H1 (cell line): ENCODE measurements around the gene COL27A1. TPM values are rescaled to one million over a fixed set of nuclear protein-coding genes. Genes with fewer than 3 reads are reported as not detected.

Experiments
- CTCF ChIA-PET: fragments of 300-600 bp; sonication (Branson Sonifier 250); formaldehyde crosslinking; loops from one replicate; lab custom pipeline; 2021; ENCODE audit not compliant: partially characterized antibody; lab: Charles Lee
- POLR2A ChIA-PET: fragments of 300-600 bp; sonication (Branson Sonifier 250); formaldehyde crosslinking; loops from one replicate; lab custom pipeline; 2021; ENCODE audit warnings: inconsistent platforms; ENCODE audit not compliant: partially characterized antibody; lab: Charles Lee
- DNase-seq, 2 experiments: peaks; one replicate each; pipeline versions ENCODE4 v3.0.0 to v3.0.0-alpha.2; 2010 to 2022; ENCODE audit warnings: low spot score in 2 of 2, low read depth in 1 of 2, mixed read lengths in 1 of 2
- FAIRE-seq: peaks from 2 replicates; lab custom pipeline; 2011; peaks lifted over from hg19 to GRCh38; lab: Jason Lieb, UNC
- H2AFZ ChIP-seq: 2 replicates; pipeline ENCODE4 v1.8.1; 2012; ENCODE audit warnings: low read length, inconsistent platforms
- H2AK5ac ChIP-seq: 2 replicates; pipeline ENCODE4 v1.6.1; 2013; ENCODE audit warnings: low read depth, low read length
- H2BK120ac ChIP-seq: replicated peaks from 2 replicates; pipeline ENCODE3; 2013; ENCODE audit warnings: low read depth, low read length, inconsistent platforms
- H2BK12ac ChIP-seq: 2 replicates; pipeline ENCODE4 v1.6.1; 2013; ENCODE audit warnings: low read depth, low read length
- H2BK15ac ChIP-seq: 2 replicates; pipeline ENCODE4 v1.6.1; 2013; ENCODE audit warnings: low read length
- H2BK20ac ChIP-seq: 2 replicates; pipeline ENCODE4 v1.6.1; 2013; ENCODE audit warnings: low read length
- H2BK5ac ChIP-seq: 2 replicates; pipeline ENCODE4 v1.6.1; 2013; ENCODE audit warnings: low read depth, low read length
- H3K14ac ChIP-seq: 2 replicates; pipeline ENCODE4 v1.6.1; 2013; ENCODE audit warnings: inconsistent platforms; ENCODE audit not compliant: insufficient read length
- H3K18ac ChIP-seq: 2 replicates; pipeline ENCODE4 v1.6.1; 2013; ENCODE audit warnings: low read length; ENCODE audit errors: extremely low read depth
- H3K23ac ChIP-seq: 2 replicates; pipeline ENCODE4 v1.6.1; 2013; ENCODE audit warnings: inconsistent platforms; ENCODE audit not compliant: insufficient read length
- H3K23me2 ChIP-seq: 2 replicates; pipeline ENCODE4 v1.6.1; 2013; ENCODE audit warnings: low read depth, low read length
- H3K27ac ChIP-seq: 2 replicates; pipeline ENCODE4 v1.6.1; 2011; ENCODE audit warnings: low read depth, low read length, inconsistent platforms
- H3K27me3 ChIP-seq, 4 experiments: replicated peaks in 1 of 4; 1 replicate in 1 of 4; 2 replicates in 3 of 4; pipeline versions ENCODE4 v1.6.1 to v1.8.1; 2011 to 2013; ENCODE audit warnings: low read length in 3 of 4, mild to moderate bottlenecking in 3 of 4, inconsistent platforms in 2 of 4, mixed read lengths in 2 of 4, moderate library complexity in 1 of 4; ENCODE audit not compliant: control insufficient read depth in 3 of 4, insufficient read depth in 3 of 4; ENCODE audit errors: extremely low read depth in 1 of 4
- H3K36me3 ChIP-seq, 4 experiments: 2 replicates each; pipeline versions ENCODE4 v1.6.1 to v1.8.1; 2011 to 2013; ENCODE audit warnings: mild to moderate bottlenecking in 4 of 4, low read length in 3 of 4, moderate library complexity in 2 of 4, control low read depth in 1 of 4, inconsistent platforms in 1 of 4; ENCODE audit not compliant: insufficient read depth in 4 of 4, control insufficient read depth in 2 of 4
- H3K4ac ChIP-seq: replicated peaks from 2 replicates; pipeline ENCODE3; 2013; ENCODE audit warnings: low read length, low read depth, mixed read lengths, inconsistent platforms; ENCODE audit not compliant: insufficient read length
- H3K4me1 ChIP-seq, 4 experiments: replicated peaks in 1 of 4; 1 replicate in 1 of 4; 2 replicates in 3 of 4; pipeline versions ENCODE4 v1.6.1 to v1.8.1; 2011 to 2013; ENCODE audit warnings: low read length in 3 of 4, inconsistent platforms in 2 of 4, mixed read lengths in 1 of 4; ENCODE audit not compliant: insufficient read depth in 4 of 4, control insufficient read depth in 3 of 4
- H3K4me2 ChIP-seq, 2 experiments: 2 replicates each; pipeline versions ENCODE4 v1.6.1 to v1.8.1; 2011 to 2013; ENCODE audit warnings: low read depth in 2 of 2, low read length in 2 of 2, control low read depth in 1 of 2, inconsistent platforms in 1 of 2, mild to moderate bottlenecking in 1 of 2; ENCODE audit not compliant: insufficient read depth in 1 of 2
- H3K4me3 ChIP-seq, 4 experiments: fragments of 200-600, 300-600 bp in 1 of 4; sonication (generic), shearing (Covaris generic), sonication (Bioruptor Twin) in 1 of 4; 2 replicates each; pipeline versions ENCODE4 v1.5.1 to v1.8.1; 2011 to 2016; ENCODE audit warnings: low read length in 4 of 4, low read depth in 3 of 4, control low read depth in 2 of 4, inconsistent platforms in 2 of 4, mild to moderate bottlenecking in 2 of 4, mixed read lengths in 1 of 4, moderate library complexity in 1 of 4; ENCODE audit not compliant: insufficient read depth in 2 of 4; ENCODE audit errors: extremely low read depth in 1 of 4
- H3K56ac ChIP-seq: replicated peaks from 2 replicates; pipeline ENCODE3; 2013; ENCODE audit warnings: low read depth, mild to moderate bottlenecking, mixed read lengths, low read length, inconsistent platforms; ENCODE audit not compliant: insufficient read length
- H3K79me1 ChIP-seq: 2 replicates; pipeline ENCODE4 v1.6.1; 2013; ENCODE audit warnings: low read depth, low read length, control low read depth
- H3K79me2 ChIP-seq, 2 experiments: 2 replicates each; pipeline versions ENCODE4 v1.6.1 to v1.8.1; 2012 to 2013; ENCODE audit warnings: low read length in 2 of 2, mild to moderate bottlenecking in 2 of 2, inconsistent platforms in 1 of 2; ENCODE audit not compliant: insufficient read depth in 2 of 2, control insufficient read depth in 1 of 2
- H3K9ac ChIP-seq, 4 experiments: replicated peaks in 1 of 4; 1 replicate in 1 of 4; 2 replicates in 3 of 4; pipeline versions ENCODE4 v1.6.1 to v1.8.1; 2011 to 2013; ENCODE audit warnings: low read depth in 3 of 4, low read length in 3 of 4, control low read depth in 2 of 4, mild to moderate bottlenecking in 2 of 4, moderate library complexity in 2 of 4, inconsistent platforms in 1 of 4; ENCODE audit errors: extremely low read depth in 1 of 4
- H3K9me3 ChIP-seq, 2 experiments: 2 replicates each; pipeline versions ENCODE4 v1.6.1 to v1.8.1; 2012 to 2013; ENCODE audit warnings: mild to moderate bottlenecking in 2 of 2, moderate library complexity in 2 of 2, control low read depth in 1 of 2, inconsistent platforms in 1 of 2, low read depth in 1 of 2, low read length in 1 of 2, mixed read lengths in 1 of 2; ENCODE audit not compliant: insufficient read depth in 2 of 2
- H4K20me1 ChIP-seq, 2 experiments: replicated peaks in 1 of 2; 2 replicates each; pipeline versions ENCODE3 to v1.8.1; 2011 to 2013; ENCODE audit warnings: inconsistent platforms in 2 of 2, low read length in 2 of 2, mild to moderate bottlenecking in 1 of 2; ENCODE audit not compliant: insufficient read depth in 2 of 2, control insufficient read depth in 1 of 2
- H4K5ac ChIP-seq: 2 replicates; pipeline ENCODE4 v1.6.1; 2013; ENCODE audit warnings: low read length, low read depth, mixed read lengths, inconsistent platforms; ENCODE audit not compliant: insufficient read length
- H4K8ac ChIP-seq: 2 replicates; pipeline ENCODE4 v1.8.0; 2013; ENCODE audit warnings: mild to moderate bottlenecking, moderate library complexity, low read length, inconsistent platforms; ENCODE audit not compliant: insufficient read depth; ENCODE audit errors: extremely low read depth
- H4K91ac ChIP-seq: replicated peaks from 2 replicates; pipeline ENCODE3; 2013; ENCODE audit warnings: low read length, mixed read lengths, inconsistent platforms; ENCODE audit not compliant: insufficient read length
- ASH2L ChIP-seq: fragments of 200-600, 300-600 bp; sonication (generic); IDR thresholded peaks from one replicate; pipeline ENCODE4 v1.7.1; 2017; ENCODE audit warnings: low read length
- CBX5 ChIP-seq: fragments of 300-800, 300-1000 bp; sonication (generic); IDR thresholded peaks from 2 replicates; pipeline ENCODE4 v1.7.1; 2016; ENCODE audit warnings: antibody characterized with exemption, low read length, low read depth
- GTF2F1 ChIP-seq: IDR thresholded peaks from 2 replicates; pipeline ENCODE4 v1.6.1; 2012; ENCODE audit warnings: low read depth, low read length, improper control_type of control experiment, borderline replicate concordance
- KDM1A ChIP-seq: fragments of 200-600, 300-600 bp; sonication (generic); IDR thresholded peaks from 2 replicates; pipeline ENCODE4 v1.7.1; 2016; ENCODE audit warnings: mild to moderate bottlenecking, low read length, borderline replicate concordance
- MAFK ChIP-seq: IDR thresholded peaks from 2 replicates; pipeline ENCODE4 v1.6.1; 2012; ENCODE audit warnings: low read depth, mild to moderate bottlenecking, improper control_type of control experiment, low read length
- MAX ChIP-seq: IDR thresholded peaks from 2 replicates; pipeline ENCODE4 v1.6.1; 2012; ENCODE audit warnings: inconsistent platforms
- POLR2A ChIP-seq, 2 experiments: IDR thresholded peaks; 1 replicate in 1 of 2; 2 replicates in 1 of 2; pipeline ENCODE4 v1.6.1; 2011; ENCODE audit warnings: low read depth in 2 of 2, low read length in 2 of 2, mild to moderate bottlenecking in 2 of 2; ENCODE audit errors: control extremely low read depth in 1 of 2
- TAF1 ChIP-seq: IDR thresholded peaks from 2 replicates; pipeline ENCODE4 v1.6.1; 2011; ENCODE audit warnings: mild to moderate bottlenecking, low read depth, low read length
- WGBS, 2 experiments: shearing (Covaris generic) in 1 of 2; methylation state at CpG; one replicate each; pipeline versions ENCODE4 v1.1.6 to v1.1.7; 2013 to 2015; ENCODE audit warnings: low lambda C conversion rate in 2 of 2, mixed read lengths in 2 of 2, inconsistent platforms in 1 of 2, low coverage in 1 of 2, missing lambda C conversion rate in 1 of 2; ENCODE audit not compliant: insufficient replicate concordance in 2 of 2, insufficient coverage in 1 of 2, insufficient read length in 1 of 2; ENCODE audit errors: extremely low coverage in 1 of 2, missing lambda C conversion rate in 1 of 2; 5-methylcytosine and 5-hydroxymethylcytosine counted together
- polyA plus RNA-seq, 7 experiments: library from polyadenylated mRNA; depleted of rRNA in 3 of 7; stranded (reverse) in 5 of 7; unstranded in 2 of 7; fragments of >200 nt in 5 of 7; fragments of 200-250 nt in 2 of 7; gene quantifications; 1 replicate in 5 of 7; 2 replicates in 1 of 7; 4 replicates in 1 of 7; pipeline versions ENCODE4 v1.2.1 to v1.2.3, GENCODE V29; 2011 to 2013; ENCODE audit warnings: missing spikeins in 2 of 7, mixed read lengths in 2 of 7
- total RNA-seq: library from RNA; stranded (reverse); fragmentation: NEBNext Ultra II Directional; extraction: Animal tissue kit (Norgen Biotek cat#: 25700); gene quantifications from 2 replicates; pipeline ENCODE4 v1.2.1, GENCODE V29; 2021

Gene COL27A1
- total and polyA plus RNA-seq, 2 of the 8 experiments (the other 6 are each of a cell fraction or from before 2014, with no cell fraction given): 15.1 to 22.8 TPM

DNA sequence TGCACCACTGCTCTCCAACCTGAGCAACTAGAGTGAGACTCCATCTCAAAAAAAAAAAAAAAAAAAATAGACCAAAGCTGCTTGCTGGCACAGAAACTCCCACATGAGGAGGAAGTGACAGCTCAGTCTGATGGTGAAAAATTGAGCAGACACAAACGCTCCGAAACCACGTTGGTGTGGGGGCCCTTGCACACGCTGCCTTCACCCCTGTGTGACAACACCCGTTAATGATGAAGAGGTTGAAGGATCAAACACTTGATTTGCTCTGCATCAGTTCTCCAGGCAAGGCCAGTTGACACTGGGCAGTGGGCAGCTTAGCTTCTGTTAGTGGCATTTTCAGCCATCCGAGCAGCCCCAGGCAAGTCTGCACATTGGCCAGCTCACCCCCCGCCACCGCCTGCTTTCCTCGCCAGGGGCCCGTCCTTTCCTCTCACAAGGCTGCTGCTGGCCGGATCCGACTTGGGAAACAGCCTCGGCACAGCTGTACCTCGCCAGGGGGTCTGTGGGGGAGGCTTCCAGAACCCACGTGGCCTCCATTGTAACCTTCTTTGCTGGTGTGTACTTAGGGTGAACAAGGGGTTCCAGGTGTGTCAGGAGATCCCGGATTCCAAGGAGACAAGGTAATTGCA lies 79.8 kb downstream of the COL27A1 start:
- POLR2A ChIA-PET: no interaction called here

More for the DNA sequence above, 79.8 kb downstream of the COL27A1 start:
- H3K4me1 ChIP-seq: peaks cover 0 to 4% (median 0%) of the 10 kb centered on the region in 4 experiments; a peak in 2 of 7 replicates
- TF ChIP-seq KDM1A: no peak
- no peak for TF ChIP-seq ASH2L
- no peak for TF ChIP-seq POLR2A (IDR thresholded peaks at IDR 0.05; ENCODE audit: control extremely low read depth in 1 of 2, low read depth in 2 of 2, low read length in 2 of 2)
- no peak for TF ChIP-seq CBX5
- no peak for TF ChIP-seq MAFK
- no peak for TF ChIP-seq GTF2F1
- no peak for TF ChIP-seq TAF1
- no peak for TF ChIP-seq MAX
- TF ChIP-seq, all 59 proteins: peak for 0
- Histone ChIP-seq H4K5ac (no peak overlapping the region), H3K4me2 (no peak overlapping the region), H2BK15ac (no peak overlapping the region), H3K79me2 (no peaks in the 10 kb centered on the region), H3K9me3 (no peaks in the 10 kb centered on the region), H2AFZ (no peak overlapping the region), H3K56ac (no peak overlapping the region), H3K36me3 (no peaks in the 10 kb centered on the region), H4K91ac (no peak overlapping the region), H2BK20ac (no peak overlapping the region), H3K27me3 (no peaks in the 10 kb centered on the region; a peak in 2 of 7 replicates), H3K9ac (0 out of 7 replicates have a peak overlapping the region, but pooled peaks of 1 of the 4 experiments have one; percentile 17), H2BK5ac (no peak overlapping the region), H3K4me3 (no peak overlapping the region), H4K20me1 (no peaks in the 10 kb centered on the region), H3K23ac (no peak overlapping the region), H3K14ac (no peak overlapping the region), H2AK5ac (no peak overlapping the region), H3K23me2 (no peaks in the 10 kb centered on the region), H4K8ac (no peak overlapping the region), H3K4ac (no peak overlapping the region), H3K79me1 (no peaks in the 10 kb centered on the region), H3K18ac (no peak overlapping the region), H2BK12ac (no peak overlapping the region), H2BK120ac (no peak overlapping the region), H3K27ac (no peak overlapping the region)
- WGBS, 2 experiments: 88% methylated on average over 16 of the region's 16 CpGs; no CpG with 5 or more reads in 1 of the 2 experiments
- CTCF ChIA-PET: interaction anchor here (0.7 to 5.4 kb wide), 12 partner anchors 10 to 158 kb away, joined by 3 to 33 read pairs (median 4); partner anchors contain the start of genes AMBP and COL27A1
- FAIRE-seq (no peak), DNase-seq (no peak)
